Activated naive CD4-positive, alpha-beta T cell treated with anti-CD3 and anti-CD28 coated beads, Interleukin-2, amount 10 ng/mL, durations not matched to agents 7 days and 5 days (primary cell): ENCODE results near the gene DIO1.

Source experiments
- CTCF ChIA-PET: fragments of 350-600 bp; sonication (Branson Sonifier 250); formaldehyde crosslinking; loops from one replicate; lab custom pipeline; 2021; ENCODE audit warnings: antibody characterized with exemption; lab: Charles Lee
- DNase-seq: peaks from one replicate; pipeline ENCODE4 v3.0.0-alpha.2; 2020
- H3K27ac Mint-ChIP-seq: one replicate; pipeline ENCODE4 v1.8.0; 2021; ENCODE audit warnings: mild to moderate bottlenecking, moderate library complexity, mixed read lengths
- H3K27me3 Mint-ChIP-seq: one replicate; pipeline ENCODE4 v1.8.0; 2021; ENCODE audit warnings: mild to moderate bottlenecking, mixed read lengths
- H3K36me3 Mint-ChIP-seq: one replicate; pipeline ENCODE4 v1.8.0; 2021; ENCODE audit warnings: mixed read lengths
- H3K4me1 Mint-ChIP-seq: one replicate; pipeline ENCODE4 v1.8.0; 2021; ENCODE audit warnings: mixed read lengths
- H3K4me3 Mint-ChIP-seq: one replicate; pipeline ENCODE4 v1.8.0; 2021; ENCODE audit warnings: mild to moderate bottlenecking, moderate library complexity, mixed read lengths
- H3K9me3 Mint-ChIP-seq: one replicate; pipeline ENCODE4 v1.8.0; 2021; ENCODE audit warnings: mixed read lengths

DIO1 gene

GRCh38 chr1:53936430-53936829 lies 42.4 kb downstream of the DIO1 start:
- Mint-ChIP-seq H3K27ac (no peak overlapping the region), H3K9me3 (peaks cover 10% of the 10 kb centered on the region), H3K4me1 (peaks cover 14% of the 10 kb centered on the region), H3K27me3 (no peaks in the 10 kb centered on the region), H3K4me3 (no peak overlapping the region), H3K36me3 (peaks cover 69% of the 10 kb centered on the region)
- CTCF ChIA-PET = no interaction called here
- DNase-seq = no peak

- peaks cover 28% of the 10 kb centered on the region for H3K4me1 Mint-ChIP-seq
- no peak overlapping the region for H3K4me3 Mint-ChIP-seq
Observed at GRCh38 chr1:53938136-53938830, 44.3 kb downstream of the DIO1 start.

GRCh38 chr1:53942127-53942957 lies 48.4 kb downstream of the DIO1 start:
- DNase-seq = no peak
- CTCF ChIA-PET = interaction anchor here (0.7 to 0.8 kb wide), 2 partner anchors 21 to 82 kb away, joined by 3 read pairs; no protein-coding TSS in a partner anchor
- Mint-ChIP-seq H3K4me3 (no peak overlapping the region), H3K36me3 (peaks cover 47% of the 10 kb centered on the region), H3K9me3 (no peaks in the 10 kb centered on the region), H3K27me3 (no peaks in the 10 kb centered on the region), H3K27ac (no peak overlapping the region), H3K4me1 (peaks cover 56% of the 10 kb centered on the region)

More at GRCh38 chr1:53938136-53938830, 44.3 kb downstream of the DIO1 start:
- Mint-ChIP-seq H3K27me3 (no peaks in the 10 kb centered on the region), H3K9me3 (peaks cover 9% of the 10 kb centered on the region), H3K36me3 (peaks cover 65% of the 10 kb centered on the region), H3K27ac (no peak overlapping the region)
- no peak for DNase-seq
- CTCF ChIA-PET = no interaction called here

GRCh38 chr1:53943090-53943489 lies 49.1 kb downstream of the DIO1 start:
- no peaks in the 10 kb centered on the region for H3K9me3 Mint-ChIP-seq
- DNase-seq = no peak
- no peaks in the 10 kb centered on the region for H3K27me3 Mint-ChIP-seq
- H3K36me3 Mint-ChIP-seq = peaks cover 41% of the 10 kb centered on the region
- peak overlapping the region; percentile 97 for H3K4me3 Mint-ChIP-seq
- peak overlapping the region; percentile 11 for H3K27ac Mint-ChIP-seq
- H3K4me1 Mint-ChIP-seq = peaks cover 64% of the 10 kb centered on the region
- CTCF ChIA-PET = no interaction called here

GRCh38 chr1:53943490-53944043 lies 49.6 kb downstream of the DIO1 start:
- CTCF ChIA-PET = no interaction called here
- no peaks in the 10 kb centered on the region for H3K9me3 Mint-ChIP-seq
- H3K4me1 Mint-ChIP-seq = peaks cover 64% of the 10 kb centered on the region
- H3K36me3 Mint-ChIP-seq = peaks cover 36% of the 10 kb centered on the region
- peak overlapping the region; percentile 49 for H3K27ac Mint-ChIP-seq
- peak overlapping the region; percentile 97 for H3K4me3 Mint-ChIP-seq
- DNase-seq = no peak
- no peaks in the 10 kb centered on the region for H3K27me3 Mint-ChIP-seq

GRCh38 chr1:53944469-53945182 lies 50.6 kb downstream of the DIO1 start:
- CTCF ChIA-PET = interaction anchor here (1.4 to 2.7 kb wide), 4 partner anchors 12 to 84 kb away, joined by 4 to 18 read pairs (median 11); no protein-coding TSS in a partner anchor
- Mint-ChIP-seq H3K4me1 (peaks cover 63% of the 10 kb centered on the region), H3K9me3 (no peaks in the 10 kb centered on the region), H3K4me3 (peak overlapping the region; percentile 97), H3K36me3 (peaks cover 30% of the 10 kb centered on the region), H3K27me3 (no peaks in the 10 kb centered on the region), H3K27ac (peak overlapping the region; percentile 97)
- DNase-seq = peak; percentile 33

DNA sequence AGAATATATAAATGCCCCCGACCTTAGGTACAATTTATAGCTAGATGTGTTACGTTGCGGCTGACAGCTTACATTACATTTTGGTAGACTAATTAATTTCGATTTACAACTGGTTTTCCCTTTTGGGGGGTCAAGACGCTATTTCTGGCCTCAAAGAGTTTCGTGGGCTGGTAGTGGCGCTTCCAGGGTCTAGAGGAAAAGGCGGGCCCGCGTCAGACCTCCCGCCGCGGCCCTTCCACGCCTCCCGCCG lies 51.1 kb downstream of the DIO1 start:
- H3K27ac Mint-ChIP-seq = peak overlapping the region; percentile 97
- DNase-seq = no peak
- H3K4me3 Mint-ChIP-seq = peak overlapping the region; percentile 97
- CTCF ChIA-PET = interaction anchor here (1.3 to 2.7 kb wide), 5 partner anchors 11 to 84 kb away, joined by 3 to 18 read pairs (median 6); no protein-coding TSS in a partner anchor
- peaks cover 26% of the 10 kb centered on the region for H3K36me3 Mint-ChIP-seq
- peaks cover 58% of the 10 kb centered on the region for H3K4me1 Mint-ChIP-seq
- H3K27me3 Mint-ChIP-seq = no peaks in the 10 kb centered on the region
- H3K9me3 Mint-ChIP-seq = no peaks in the 10 kb centered on the region

GRCh38 chr1:53945433-53946251 lies 51.7 kb downstream of the DIO1 start, which contains the start of gene IFT25:
TSS of gene IFT25 (minus strand) at chr1:53945699. CDS start at chr1:53940082, 5,617 bp downstream.
- Mint-ChIP-seq H3K27ac (peak within 1 kb of the TSS; percentile 97), H3K4me1 (peaks cover 57% of the 10 kb centered on the region), H3K9me3 (no peaks in the 10 kb centered on the region), H3K27me3 (no peaks in the 10 kb centered on the region), H3K36me3 (peaks cover 24% of the 10 kb centered on the region), H3K4me3 (peak within 1 kb of the TSS; percentile 97)
- peak; percentile 98 for DNase-seq
- CTCF ChIA-PET = interaction anchor here (1.0 to 2.7 kb wide), 9 partner anchors 11 to 85 kb away, joined by 3 to 18 read pairs (median 4); partner anchors contain the start of gene YIPF1

DNA sequence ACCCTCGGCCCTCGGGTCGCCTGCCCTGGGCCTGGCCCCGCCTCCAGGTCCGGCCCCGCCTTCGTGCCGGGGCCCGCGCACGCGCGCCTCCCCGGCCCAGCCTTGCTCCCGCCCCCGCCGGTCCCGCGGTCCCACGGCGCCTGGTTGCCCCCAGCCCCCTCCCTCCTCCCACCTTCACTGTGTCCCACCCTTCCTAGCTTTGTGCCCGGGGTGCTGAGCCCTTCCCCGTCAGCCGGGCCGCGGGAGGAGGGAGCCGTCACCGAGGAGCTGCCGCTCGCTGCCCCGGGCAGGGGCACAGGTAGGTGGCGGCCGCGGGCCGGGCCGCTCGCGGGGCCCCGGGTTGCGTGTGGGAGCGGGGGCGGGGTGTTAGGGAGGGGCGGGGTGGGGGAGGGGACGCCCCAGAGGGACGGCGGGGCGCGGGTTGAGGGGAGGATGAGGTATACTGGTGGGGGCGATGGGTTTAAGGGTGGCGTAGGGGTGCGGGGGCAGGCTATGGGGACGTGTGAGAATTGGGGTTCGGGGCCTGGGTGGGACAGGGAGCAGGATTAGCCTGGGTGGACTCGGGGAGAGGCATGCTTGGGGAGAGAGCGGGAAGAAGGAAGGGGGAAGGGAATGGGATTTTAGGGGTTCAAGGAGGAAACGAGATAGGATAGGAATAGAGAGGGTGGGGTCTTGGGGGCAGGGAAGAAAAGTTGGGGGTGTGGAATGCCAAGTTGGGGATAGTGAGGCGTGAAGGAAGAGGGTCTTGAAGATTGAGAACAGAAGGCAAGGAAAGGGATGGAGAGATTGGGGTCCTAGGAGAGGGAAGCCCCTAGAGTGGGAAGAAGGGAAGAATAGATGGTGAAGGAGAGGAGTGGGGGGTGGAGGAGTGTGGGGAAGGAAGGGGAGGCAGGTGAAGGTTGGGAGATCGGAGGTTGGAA lies 52.5 kb downstream of the DIO1 start, which contains the start of gene LRRC42:
Gene LRRC42, plus strand, starts transcription at position 99 of the 920 bp plus-strand sequence. CDS start 5,650 bp downstream, outside the sequence.
- Mint-ChIP-seq H3K9me3 (no peaks in the 10 kb centered on the region), H3K36me3 (peaks cover 24% of the 10 kb centered on the region), H3K27me3 (no peaks in the 10 kb centered on the region), H3K27ac (peak within 1 kb of the TSS; percentile 97), H3K4me3 (peak within 1 kb of the TSS; percentile 97), H3K4me1 (peaks cover 57% of the 10 kb centered on the region)
- CTCF ChIA-PET = interaction anchor here (1.0 to 4.6 kb wide), 12 partner anchors 10 to 86 kb away, joined by 3 to 67 read pairs (median 6); partner anchors contain the start of gene YIPF1
- no peak for DNase-seq

DNA sequence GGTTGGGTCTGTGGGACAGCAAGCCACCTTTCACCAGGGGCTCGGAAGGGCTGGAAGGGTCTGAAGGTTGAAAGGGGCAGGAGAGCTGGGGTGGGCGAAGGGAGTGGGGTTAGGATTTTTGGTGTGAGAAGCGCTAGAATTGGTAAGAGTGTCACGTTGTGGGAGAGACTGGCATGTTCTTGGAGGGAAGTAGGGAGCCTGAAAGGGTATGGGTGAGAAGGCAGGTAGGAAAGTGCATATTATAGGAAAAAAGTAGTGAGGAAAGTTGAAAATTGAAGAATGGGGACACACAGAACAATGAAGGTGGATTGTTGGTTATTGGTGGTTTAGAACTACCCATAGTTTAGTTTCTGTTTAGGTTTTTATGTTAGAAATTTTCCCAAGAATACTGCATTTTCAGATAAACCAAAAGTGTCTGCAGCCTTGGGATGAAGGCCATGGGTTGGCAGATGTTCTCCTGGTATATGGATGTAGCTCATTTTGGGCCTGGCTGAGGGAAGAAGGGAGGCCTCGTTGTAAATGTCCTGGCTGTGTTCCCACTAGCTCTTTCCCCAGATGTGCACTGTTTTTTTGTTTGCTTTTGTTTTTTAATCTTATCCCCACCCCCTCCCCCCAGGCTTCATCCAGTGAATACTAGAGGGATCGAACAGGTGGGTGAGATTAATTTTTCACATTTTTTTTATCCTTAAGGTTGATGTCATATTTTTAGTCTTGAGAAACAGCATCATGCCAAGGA lies 53.4 kb downstream of the DIO1 start:
- Mint-ChIP-seq H3K36me3 (peaks cover 24% of the 10 kb centered on the region), H3K27me3 (no peaks in the 10 kb centered on the region), H3K9me3 (no peaks in the 10 kb centered on the region), H3K27ac (peak overlapping the region; percentile 66), H3K4me3 (peak overlapping the region; percentile 76), H3K4me1 (peaks cover 53% of the 10 kb centered on the region)
- CTCF ChIA-PET = interaction anchor here (0.6 to 4.6 kb wide), 12 partner anchors 12 to 89 kb away, joined by 3 to 67 read pairs (median 4); partner anchors contain the start of gene YIPF1
- DNase-seq = no peak

GRCh38 chr1:53948291-53948690 lies 54.3 kb downstream of the DIO1 start:
- peaks cover 22% of the 10 kb centered on the region for H3K36me3 Mint-ChIP-seq
- no peak for DNase-seq
- CTCF ChIA-PET = interaction anchor here (0.6 to 4.6 kb wide), 12 partner anchors 11 to 92 kb away, joined by 3 to 67 read pairs (median 4); no protein-coding TSS in a partner anchor
- H3K4me1 Mint-ChIP-seq = peaks cover 43% of the 10 kb centered on the region
- H3K27me3 Mint-ChIP-seq = no peaks in the 10 kb centered on the region
- peak overlapping the region; percentile 42 for H3K27ac Mint-ChIP-seq
- peak overlapping the region; percentile 76 for H3K4me3 Mint-ChIP-seq
- H3K9me3 Mint-ChIP-seq = no peaks in the 10 kb centered on the region
